HG03135 (cell line): Measurements from ENCODE around the gene CALR.
"Not testable (repeated sequence)": the region's sequence is repeated elsewhere in the genome, so short reads cannot be mapped to it uniquely, and the experiment has no call there.

ENCODE experiments used
- ATAC-seq: cut with Tn5 transposase; IDR thresholded peaks from one replicate; pipeline ENCODE4 v1.9.1; 2021; ENCODE audit warnings: mild to moderate bottlenecking, moderate library complexity; ENCODE audit not compliant: unreplicated experiment

The CALR gene

GRCh38 chr19:12933287-12934072 is 4.9 kb upstream of the CALR start, which contains the start of gene FARSA:
Gene FARSA (minus strand): TSS chr19:12933711. CDS start chr19:12933696, 15 bp downstream.
- peak; percentile 43 for ATAC-seq

GRCh38 chr19:12935071-12935470 is 3.3 kb upstream of the CALR start:
- ATAC-seq, result no peak

GRCh38 chr19:12936582-12936981 is 1.8 kb upstream of the CALR start:
- no peak for ATAC-seq

GRCh38 chr19:12937093-12937926 is 1.1 kb upstream of the CALR start:
- ATAC-seq, result no peak

GRCh38 chr19:12938779-12939601 is 581 bp downstream of the CALR start:
- ATAC-seq, result peak; percentile 7

GRCh38 chr19:12939975-12940423 is 1.6 kb downstream of the CALR start:
- ATAC-seq, result no peak

GRCh38 chr19:12940897-12941296 is 2.5 kb downstream of the CALR start:
- ATAC-seq, result no peak

- no peak for ATAC-seq
Observed at GRCh38 chr19:12943437-12944044, 5.1 kb downstream of the CALR start.

- no peak for ATAC-seq
Observed at GRCh38 chr19:12944104-12944674, 5.8 kb downstream of the CALR start.

GRCh38 chr19:12945479-12946091 is 7.2 kb downstream of the CALR start, which contains the start of gene RAD23A:
Gene RAD23A (plus strand): TSS chr19:12945862. CDS start chr19:12945949, 87 bp downstream.
- peak; percentile 80 for ATAC-seq

GRCh38 chr19:12946092-12946721 is 7.8 kb downstream of the CALR start:
- ATAC-seq, result peak; percentile 38

GRCh38 chr19:12946731-12947496 is 8.5 kb downstream of the CALR start:
- ATAC-seq, result no peak

GRCh38 chr19:12947702-12948611 is 9.5 kb downstream of the CALR start:
- no peak for ATAC-seq

- ATAC-seq, result no peak
Observed at GRCh38 chr19:12948612-12949362, 10.4 kb downstream of the CALR start.

GRCh38 chr19:12949363-12950283 is 11.2 kb downstream of the CALR start:
- ATAC-seq, result no peak

GRCh38 chr19:12952050-12952449 is 13.6 kb downstream of the CALR start:
- not testable (repeated sequence) for ATAC-seq
